NOMO-1 (cell line): ENCODE data around the gene ADAMTSL5.
"Not testable (repeated sequence)": the region's sequence is repeated elsewhere in the genome, so short reads cannot be mapped to it uniquely, and the experiment has no call there.

Experiments used
- DNase-seq, 2 experiments: peaks; one replicate each; lab custom pipeline; 2025; ENCODE audit not compliant: unreplicated experiment in 2 of 2; lab: John Stamatoyannopoulos, UW

The ADAMTSL5 gene

DNA sequence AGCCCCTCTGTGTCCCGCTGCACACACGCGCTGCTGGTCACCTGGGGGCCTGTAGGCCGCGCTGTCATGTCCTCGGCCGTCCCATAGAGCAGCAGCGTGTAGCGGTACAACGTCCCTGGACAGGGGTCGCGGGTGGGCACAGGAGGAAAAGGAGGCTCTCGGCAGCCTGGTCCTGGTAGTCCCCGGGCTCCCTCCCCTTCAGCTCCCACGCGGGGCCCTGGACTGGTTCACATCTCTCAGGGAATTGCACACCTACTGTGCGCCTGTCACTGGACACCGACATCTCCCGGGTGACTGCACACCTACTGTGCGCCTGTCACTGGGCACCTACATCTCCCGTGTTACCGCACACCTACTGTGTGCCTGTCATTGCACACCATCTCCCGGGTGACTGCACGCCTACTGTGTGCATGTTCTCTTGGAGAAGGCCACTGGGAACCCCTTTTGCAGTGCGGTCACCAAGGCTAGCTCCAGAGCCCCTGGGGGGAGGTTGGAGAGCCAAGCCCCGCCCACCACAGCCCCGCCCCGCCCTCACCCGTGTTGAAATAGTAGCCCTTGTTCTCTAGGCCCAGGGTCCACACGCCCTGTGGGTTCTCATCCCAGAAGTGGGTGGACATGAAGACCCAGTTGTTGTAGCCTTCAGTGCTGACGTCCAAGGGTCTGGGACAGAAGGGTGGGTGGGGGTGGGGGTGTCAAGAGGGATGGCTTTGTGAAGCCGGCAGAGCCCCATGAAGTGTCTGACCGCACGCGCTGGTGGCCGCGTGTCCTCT, 30.3 kb downstream of the ADAMTSL5 start:
- DNase-seq, result no peak

DNA sequence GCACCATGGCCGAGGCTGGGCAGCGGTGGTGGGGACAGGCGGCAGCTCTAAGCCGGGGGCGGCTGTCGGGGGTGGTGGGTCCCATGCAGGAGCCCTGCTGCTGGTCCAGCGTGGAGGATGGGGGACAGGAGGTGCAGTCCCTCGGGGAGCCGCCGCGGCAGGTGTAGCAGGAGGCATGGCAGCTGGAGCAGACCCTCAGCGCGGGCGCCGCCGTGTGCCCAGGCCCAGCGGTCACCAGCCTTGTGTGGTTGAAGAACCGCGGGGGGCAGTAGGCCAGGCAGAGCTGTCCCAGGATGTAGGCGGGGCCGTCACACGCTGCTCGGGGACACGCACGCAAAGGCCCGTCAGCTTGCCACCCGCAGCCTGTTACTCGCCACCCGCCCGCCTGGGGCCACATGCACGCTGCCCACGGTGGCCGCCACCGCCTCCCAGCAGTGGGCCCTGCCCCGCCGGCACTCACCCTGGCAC, 30.9 kb downstream of the ADAMTSL5 start:
- no peak for DNase-seq

DNA sequence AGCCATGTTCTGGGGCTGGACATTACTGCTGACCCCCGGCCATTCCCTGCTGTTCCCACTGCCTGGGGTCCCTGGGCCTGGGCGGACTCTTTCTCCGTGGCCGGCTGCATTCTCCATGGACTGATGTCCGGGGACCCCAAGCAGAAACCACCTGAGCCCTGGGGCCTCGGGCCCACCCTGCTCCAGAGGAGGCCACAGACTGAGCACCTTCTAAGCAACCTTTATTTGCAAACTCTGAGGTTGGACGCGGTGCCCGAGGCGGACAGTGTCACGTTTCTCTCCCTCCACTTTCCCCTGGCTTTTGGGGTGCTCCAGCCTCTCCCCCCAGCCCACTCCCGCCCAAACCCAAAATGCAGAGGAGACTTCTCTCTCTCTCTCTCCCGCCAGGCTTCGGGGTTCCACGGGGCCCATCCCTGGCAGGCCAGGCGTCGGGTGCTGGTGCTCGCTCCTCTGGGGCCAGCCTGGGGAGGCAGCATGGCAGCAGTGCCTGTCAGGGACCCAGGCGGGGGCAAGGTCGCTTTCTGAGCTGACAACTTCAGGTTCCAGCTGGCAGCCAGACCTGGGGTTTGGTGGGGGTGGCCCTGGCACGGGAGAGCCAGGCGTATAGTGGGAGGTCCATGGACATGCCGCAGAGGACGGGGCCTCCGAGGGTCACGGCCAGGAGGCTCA, 31.5 kb downstream of the ADAMTSL5 start:
- DNase-seq, result no peak

DNA sequence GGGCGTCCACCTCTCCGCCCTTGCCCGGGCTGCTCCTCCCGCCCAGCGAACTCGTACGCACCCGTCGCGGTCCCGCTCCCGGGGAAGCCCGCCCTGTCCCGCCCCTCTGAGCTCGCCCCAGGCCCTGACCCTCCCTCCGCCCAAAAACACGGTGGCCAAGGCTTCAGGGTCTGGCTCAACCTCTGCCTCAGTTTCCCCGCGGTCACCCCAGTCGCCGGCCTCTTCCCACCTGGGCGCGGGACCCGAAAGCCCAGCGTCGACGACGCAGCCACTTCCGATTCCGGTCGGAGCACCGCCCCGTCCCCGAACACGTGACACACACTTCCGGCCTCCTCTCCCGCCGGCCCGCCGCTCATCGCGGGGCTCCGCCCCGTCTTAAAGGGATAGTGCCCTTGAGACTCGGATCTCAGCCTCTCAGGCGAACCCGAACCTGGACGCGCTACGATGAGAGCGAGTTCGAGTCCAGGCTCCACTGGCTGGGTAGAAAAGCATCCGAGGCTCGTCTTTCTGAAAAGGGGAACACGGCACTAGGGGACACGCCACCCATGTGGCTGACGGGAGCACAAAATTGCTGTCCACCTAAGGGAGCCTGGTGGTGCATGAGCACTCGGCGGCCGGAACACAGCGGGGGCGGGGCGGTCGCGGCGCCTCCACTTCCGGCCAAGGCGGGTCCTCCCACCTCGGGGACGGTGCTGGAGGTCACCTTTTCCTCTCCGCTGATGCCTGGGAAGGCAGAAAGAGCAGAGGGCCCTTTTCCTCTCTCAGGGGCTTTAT, 33.7 kb downstream of the ADAMTSL5 start, which contains the start of gene C19orf25:
Gene C19orf25, minus strand, starts transcription at position 282 of the 774 bp plus-strand sequence. CDS start 312 bp downstream, outside the sequence.
- peak; percentile 93 to 95 for DNase-seq

DNA sequence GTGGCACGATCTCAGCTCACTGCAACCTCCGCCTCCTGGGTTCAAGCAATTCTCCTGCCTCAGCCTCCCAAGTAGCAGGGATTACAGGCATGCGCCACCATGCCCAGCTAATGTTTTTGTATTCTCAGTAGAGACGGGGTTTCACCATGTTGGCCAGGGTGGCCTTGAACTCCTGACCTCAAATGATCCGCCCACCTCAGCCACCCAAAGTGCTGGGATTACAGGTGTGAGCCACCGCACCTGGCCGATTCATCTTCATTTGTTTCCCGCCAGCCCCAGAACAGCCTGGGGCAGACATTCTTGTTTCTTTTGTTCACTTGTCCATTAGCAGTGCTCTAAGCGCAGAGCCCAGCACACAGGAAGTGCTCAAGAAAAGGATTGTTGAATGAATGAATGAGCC, 35.8 kb downstream of the ADAMTSL5 start:
- DNase-seq, result not testable (repeated sequence)

DNA sequence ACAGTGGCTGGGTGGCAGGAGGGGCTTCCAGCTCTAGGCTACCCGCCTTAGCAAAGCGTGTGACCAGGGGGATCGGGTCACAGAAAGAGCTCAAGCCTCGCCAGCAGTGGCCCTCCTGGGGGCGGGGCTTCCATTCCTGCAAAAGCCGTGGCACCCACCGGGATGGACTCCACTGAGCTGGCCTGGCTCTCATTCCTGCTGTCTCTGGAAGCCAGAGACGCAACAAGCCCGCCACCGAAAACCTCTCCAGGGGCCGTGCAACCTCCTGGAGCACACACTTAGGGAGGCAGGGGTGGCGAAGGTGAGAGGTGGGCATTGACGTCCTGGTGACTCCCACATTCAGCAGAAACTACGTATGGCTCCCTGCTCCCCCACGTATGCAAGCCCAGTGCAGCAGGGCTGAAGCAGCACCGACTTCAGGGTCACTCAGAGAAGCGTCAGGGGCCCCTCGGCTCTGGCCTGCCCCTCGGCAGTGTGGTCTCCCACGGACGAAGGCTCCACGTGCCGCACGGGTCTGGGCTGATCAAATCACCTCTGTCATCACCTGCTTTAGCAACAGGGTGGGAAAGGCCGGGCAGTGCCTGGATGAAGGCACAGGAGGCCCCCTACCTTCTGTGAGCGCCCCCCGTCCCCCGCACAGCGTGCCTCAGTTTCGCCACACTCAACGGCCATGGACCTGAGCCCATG, 36.9 kb downstream of the ADAMTSL5 start:
- no peak for DNase-seq

DNA sequence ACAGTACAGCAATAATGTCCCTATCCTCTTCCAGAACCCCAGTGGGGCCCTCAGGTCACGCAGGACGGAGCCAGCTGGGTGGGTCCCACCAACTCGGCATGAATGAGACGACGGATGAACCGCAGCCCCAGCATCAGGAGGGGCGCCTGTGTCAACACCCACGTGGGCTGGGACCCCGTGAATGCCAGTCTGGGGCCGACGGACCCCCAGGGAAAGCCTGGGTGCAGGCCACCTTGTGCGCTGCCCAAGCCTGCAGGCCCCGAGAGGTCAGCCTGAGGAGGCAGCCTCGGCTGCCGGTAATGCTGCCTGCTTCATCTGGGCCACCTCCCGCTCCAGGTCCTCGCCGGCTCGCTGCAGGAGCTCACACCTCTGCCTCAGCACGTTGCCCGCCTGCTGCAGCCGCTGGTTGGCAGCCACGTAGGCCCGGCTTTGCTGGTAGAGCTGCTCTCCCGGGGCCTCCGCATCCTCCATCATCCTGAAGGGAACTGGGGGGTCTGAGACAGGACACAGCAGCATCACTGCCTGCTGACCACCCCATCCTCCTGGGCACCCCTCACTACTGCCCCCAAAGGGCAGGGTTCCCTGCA, 38.0 kb downstream of the ADAMTSL5 start:
- no peak for DNase-seq

DNA sequence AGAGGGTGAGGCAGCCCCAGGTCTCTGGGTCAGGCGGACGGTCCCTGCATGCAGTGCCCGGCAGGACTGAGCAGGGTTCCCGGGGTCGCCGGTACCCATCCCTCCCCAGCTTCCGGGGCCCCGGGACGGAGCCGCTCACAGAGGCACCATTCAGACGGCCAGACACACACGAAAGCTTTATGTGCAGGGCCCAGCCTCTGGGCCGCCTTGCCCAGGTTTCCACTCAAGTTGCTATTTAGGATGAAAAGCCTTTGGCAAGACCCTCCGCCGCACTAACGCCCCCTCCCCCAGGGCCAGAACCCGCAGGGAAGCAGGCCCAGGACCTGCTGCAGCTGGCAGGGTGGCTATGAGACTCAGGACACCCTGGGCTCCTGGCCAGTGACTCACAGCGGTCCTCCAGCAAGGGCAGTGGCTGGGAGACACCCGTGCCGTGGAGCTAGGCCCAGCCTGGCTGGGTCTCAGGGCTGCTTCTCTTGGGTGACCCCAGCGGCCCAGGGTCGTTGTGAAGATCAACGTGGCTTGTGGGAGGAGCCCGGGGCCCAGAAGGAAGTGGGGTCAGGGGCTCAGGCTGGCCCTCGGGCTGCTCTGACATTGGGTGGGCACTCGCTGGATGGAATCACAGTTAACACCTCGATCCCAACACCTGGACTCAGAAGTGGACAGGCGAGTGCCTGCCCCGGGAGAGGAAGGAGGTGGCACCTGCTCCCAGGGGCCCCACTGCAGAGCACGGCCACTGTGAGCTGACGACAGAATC, 38.6 kb downstream of the ADAMTSL5 start:
- no peak for DNase-seq

DNA sequence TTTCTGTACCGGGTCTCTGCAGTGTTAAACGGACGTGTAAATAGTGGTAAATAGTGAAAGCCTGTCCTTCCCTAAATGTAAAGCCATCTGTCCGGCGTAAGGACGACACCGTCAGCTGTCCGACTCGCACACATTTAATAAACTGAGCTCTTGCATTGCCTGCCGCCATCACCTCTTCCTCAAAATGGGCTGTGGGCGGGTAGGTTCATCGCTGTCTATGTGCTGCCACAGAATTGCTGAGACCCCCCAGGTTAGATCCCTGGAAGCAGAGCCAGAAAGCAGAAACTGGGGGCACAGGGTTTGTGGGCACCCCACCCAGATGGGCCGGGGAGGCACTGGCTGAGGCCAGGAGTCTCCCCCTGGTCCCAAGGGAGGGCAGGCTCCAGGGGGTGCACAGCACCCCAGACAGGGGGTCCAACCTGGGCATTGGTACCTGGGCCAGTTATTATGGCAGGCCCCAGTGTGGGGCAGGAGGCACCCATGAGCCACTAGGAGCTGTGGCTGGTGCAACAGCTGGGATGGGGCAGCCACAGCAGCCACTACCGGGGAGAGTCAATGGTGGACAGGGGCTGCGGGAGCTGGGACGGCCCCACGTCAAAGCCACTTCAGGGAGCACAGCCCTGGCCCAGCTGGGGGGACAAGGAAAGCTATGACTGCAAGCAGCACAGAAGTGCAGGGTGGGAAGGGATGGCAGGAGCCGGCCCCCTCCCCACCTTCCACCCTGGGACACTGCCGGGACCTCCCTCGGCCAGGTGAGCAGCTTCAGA, 39.6 kb downstream of the ADAMTSL5 start:
- no peak for DNase-seq

DNA sequence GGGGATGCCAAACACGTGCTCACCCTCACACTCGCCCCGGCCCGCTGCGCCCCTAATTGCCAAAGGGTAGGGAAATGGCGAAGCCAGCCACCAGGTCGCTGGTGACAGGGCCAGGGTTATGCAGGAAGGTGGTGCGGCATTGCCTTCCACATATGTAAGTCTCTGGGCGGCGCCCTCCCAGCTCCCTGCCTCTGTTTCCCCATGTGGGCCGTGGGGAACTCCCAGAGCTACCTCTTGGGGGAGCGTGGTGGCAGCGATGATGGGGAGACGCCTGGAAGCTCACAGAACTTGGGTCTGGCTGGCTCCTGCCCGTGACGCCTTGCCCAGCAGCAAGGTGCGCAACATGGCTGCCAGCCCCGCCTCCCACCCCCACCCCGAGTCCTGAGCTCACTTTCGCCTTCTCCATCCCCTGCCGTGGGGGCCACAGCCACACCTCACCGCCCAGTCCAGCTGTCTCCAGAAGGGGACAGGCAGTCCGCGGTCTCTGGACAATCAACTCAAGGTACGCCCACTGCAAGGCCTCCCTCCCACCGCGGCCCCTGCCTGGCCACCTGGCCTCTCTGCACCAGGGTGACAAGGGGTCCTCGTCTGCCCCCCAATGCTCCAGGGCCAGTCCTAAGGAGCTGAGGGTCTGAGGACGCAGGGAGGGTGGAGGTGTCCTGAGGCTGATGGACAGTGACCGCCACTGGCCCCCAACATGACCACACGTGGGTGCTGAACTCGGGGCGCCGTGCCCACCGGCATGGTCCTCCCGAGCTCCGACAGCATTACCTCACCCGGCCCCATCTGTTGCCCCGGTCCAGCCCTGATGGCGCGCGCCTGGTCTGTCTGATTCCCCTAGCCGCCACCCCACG, 40.4 kb downstream of the ADAMTSL5 start:
- DNase-seq, result no peak

DNA sequence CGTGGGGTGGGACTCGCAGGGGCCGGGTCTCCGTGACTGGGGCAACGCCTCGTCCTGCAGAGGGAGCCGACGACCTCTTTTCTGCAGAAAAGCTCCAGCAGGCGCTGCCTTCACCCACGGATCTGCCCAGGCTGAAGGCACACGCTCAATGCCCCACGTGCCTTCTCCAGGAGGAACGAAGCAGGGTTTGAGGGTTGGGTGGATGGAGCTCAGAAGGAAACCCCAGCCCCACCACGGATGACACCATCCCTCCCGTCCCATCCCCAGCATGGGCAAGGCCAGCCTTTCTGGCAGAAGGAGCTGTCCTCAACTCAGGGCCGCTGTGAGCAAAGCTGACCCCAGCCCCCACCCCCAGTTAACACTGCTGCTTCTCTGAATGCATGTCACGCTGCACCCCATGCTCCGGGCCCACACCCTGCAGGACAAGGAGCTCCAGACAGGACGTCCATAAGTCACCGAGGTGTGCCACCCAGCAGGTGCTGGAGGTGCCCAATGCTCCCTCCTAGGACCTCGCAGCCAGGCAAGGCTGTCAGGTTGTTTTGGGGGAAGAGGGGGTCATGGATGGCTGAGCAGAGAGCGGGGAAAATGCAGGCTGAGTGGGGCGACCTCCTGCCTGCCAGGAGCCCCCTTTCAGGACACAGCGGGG, 41.2 kb downstream of the ADAMTSL5 start:
- peak in 1 of 2 experiments; percentile 8 for DNase-seq

DNA sequence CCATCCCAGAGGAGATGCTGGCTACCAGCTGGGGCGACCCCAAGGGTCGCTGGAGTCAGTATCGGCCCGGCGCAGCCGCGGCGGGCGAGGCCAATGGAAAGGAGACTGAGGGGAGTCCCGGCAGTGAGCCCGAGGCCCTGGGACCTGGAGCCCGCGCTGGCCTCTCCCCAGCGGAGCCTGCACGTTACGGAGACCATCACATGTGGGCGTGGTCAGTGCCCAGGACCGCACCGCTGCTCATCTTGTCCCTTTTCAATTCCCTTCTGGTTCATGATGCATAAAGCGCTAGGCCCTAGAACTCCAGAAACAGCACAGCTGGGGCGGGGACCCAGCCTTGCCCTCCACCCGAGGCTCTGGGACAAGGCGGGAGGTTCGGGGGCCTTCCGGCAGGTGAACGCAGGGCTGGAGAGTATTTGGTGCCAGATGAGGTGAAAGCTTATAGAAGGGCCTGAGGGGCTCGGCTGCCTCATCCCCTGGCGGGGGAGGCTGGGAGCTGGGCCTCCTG, 41.8 kb downstream of the ADAMTSL5 start:
- peak in 1 of 2 experiments; percentile 12 for DNase-seq

DNA sequence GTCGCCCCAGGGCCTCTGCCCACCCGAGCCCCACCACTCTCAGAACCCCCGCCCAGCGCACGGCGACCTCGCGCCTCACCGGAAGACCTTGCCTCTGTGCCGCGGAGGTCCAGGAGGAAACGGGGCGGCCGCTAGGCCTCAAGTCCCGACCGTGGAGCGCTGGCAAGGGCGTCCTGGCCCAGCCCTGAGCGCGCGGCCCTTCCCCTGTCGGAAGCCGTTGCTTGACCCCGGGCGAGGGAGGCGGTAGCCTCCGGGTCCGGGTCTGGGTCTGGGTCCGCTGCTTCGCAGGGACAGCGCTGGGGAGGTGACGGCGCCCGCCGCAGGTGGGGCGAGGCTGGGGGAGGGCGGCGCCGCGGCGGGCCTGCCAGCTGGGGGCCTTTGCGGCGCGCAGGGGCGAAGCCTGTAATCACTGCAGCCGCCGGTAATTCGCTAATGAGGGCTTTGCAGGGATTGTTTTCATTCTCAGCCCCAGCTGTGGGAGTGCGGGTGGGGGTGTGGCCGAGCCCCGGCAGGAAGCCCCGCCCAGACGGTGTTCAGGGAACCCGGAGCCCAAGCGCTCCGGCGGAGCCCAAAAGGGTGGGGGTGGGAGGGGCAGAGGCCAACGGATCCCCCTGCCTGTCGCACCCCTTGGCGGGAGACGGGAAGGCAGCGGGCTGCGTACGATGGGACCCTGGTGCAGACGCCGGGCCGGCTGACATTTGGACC, 42.4 kb downstream of the ADAMTSL5 start:
- DNase-seq, result peak in 1 of 2 experiments; percentile 33

DNA sequence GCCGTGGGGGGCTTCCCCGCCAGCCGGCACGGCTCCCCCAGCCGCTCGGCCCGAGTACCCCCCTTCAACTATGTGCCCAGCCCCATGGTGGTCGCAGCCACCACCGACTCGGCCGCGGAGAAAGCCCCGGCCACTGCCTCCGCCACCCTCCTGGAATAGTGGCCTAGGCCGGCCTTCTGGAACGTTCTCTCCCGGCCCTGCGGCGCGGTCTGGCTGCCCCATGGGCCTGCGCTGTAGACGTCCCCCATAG, 42.8 kb downstream of the ADAMTSL5 start:
- DNase-seq, result no peak

DNA sequence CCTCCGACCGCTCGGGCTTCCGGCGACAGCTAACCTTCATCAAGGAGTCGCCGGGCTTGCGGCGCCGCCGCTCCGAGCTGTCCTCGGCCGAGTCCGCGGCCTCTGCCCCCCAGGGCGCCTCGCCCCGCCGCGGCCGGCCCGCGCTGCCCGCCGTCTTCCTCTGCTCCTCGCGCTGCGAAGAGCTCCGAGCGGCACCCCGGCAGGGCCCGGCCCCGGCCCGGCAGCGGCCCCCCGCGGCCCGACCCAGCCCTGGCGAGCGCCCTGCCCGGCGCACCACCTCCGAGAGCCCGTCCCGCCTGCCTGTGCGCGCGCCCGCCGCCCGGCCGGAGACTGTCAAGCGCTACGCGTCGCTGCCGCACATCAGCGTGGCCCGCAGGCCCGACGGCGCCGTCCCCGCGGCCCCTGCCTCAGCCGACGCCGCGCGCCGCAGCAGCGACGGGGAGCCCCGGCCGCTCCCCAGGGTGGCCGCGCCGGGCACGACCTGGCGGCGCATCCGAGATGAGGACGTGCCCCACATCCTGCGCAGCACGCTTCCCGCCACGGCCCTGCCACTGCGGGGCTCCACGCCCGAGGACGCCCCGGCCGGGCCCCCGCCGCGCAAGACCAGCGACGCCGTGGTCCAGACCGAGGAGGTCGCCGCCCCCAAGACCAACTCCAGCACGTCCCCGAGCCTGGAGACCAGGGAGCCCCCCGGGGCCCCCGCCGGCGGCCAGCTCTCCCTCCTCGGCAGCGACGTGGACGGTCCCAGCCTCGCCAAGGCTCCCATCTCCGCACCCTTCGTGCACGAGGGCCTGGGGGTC, 43.4 kb downstream of the ADAMTSL5 start:
- DNase-seq, result no peak

DNA sequence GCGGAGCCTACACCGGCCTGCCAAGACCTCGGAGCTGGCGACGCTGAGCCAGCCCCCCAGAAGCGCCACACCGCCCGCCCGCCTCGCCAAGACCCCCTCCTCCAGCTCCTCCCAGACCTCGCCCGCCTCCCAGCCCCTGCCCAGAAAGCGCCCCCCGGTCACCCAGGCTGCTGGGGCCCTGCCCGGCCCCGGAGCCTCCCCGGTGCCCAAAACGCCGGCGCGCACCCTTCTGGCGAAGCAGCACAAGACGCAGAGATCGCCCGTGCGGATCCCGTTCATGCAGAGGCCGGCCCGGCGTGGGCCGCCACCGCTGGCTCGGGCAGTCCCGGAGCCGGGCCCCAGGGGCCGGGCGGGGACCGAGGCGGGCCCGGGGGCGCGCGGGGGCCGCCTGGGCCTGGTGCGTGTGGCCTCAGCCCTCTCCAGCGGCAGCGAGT, 44.0 kb downstream of the ADAMTSL5 start:
- peak in 1 of 2 experiments; percentile 19 for DNase-seq
